ENCODE results near the gene ZC3H12D.

DNA sequence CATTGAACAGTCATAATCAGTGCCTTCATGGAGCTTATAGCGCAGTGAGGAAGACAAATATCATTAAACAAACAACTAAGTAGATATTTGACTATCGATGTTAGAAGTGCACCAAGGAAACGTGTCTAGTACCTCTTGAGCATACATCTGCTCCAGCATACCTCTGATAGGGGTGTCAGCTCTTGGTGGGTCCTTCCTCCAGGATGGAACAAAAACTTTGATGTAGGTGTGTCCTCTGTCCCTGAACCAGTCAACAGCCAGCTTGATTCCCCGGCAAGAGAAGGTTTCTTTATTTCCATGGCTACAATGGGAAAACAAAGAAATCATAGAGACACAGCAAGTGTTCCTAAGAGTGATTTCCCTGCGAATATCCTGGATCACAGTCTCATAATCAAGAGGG is 23.1 kb downstream of the ZC3H12D start:
- TF ChIP-seq, protein P1, sequence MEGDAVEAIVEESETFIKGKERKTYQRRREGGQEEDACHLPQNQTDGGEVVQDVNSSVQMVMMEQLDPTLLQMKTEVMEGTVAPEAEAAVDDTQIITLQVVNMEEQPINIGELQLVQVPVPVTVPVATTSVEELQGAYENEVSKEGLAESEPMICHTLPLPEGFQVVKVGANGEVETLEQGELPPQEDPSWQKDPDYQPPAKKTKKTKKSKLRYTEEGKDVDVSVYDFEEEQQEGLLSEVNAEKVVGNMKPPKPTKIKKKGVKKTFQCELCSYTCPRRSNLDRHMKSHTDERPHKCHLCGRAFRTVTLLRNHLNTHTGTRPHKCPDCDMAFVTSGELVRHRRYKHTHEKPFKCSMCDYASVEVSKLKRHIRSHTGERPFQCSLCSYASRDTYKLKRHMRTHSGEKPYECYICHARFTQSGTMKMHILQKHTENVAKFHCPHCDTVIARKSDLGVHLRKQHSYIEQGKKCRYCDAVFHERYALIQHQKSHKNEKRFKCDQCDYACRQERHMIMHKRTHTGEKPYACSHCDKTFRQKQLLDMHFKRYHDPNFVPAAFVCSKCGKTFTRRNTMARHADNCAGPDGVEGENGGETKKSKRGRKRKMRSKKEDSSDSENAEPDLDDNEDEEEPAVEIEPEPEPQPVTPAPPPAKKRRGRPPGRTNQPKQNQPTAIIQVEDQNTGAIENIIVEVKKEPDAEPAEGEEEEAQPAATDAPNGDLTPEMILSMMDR (IDR thresholded peaks at IDR 0.05) = no peak
- TF ChIP-seq POLR2A (IDR thresholded peaks at IDR 0.05) = no peak
